NOMO-1 (cell line): ENCODE data around the gene VKORC1.
"Not testable (repeated sequence)": the region's sequence is repeated elsewhere in the genome, so short reads cannot be mapped to it uniquely, and the experiment has no call there.

Source experiments
- DNase-seq, 2 experiments: peaks; one replicate each; lab custom pipeline; 2025; ENCODE audit not compliant: unreplicated experiment in 2 of 2; lab: John Stamatoyannopoulos, UW

Gene VKORC1

DNA sequence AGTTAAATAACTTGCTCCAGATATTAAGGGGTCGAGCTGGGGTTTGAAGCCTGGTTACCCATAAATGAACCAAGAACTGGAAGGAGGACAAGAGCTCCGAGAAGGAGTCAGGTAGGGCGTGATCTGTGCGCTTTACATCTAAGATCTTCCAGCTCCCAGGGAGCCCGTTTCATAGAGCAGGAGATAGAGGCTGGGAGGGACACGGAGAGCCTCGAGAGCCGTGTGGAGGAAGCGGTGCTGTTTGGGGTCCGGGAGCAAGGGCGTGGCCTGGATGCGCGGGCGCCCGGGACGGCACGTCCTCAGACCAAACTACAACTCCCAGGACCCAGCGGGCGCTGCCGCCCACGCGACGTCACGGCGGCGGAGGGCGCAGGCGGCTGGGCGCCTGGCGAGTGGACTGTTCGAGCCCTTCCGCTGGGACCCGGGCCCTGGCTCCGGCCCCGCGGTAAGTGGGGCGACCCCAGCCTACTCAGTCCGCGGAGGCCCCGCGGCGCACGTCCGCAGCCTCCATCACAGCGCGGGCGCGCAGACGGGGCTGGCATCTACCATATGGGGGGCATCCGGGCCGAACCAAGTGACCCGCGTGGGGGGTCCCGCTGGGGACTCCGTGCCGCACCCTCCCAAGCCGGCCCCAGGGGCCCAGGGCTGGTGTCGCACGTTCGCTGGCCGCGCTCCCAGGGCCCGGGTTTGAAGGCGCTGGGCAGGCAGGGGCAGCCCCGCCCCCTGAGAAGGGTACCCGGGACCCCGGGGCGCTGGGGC, 13.6 kb upstream of the VKORC1 start, which contains the start of gene BCKDK:
TSS of gene BCKDK (plus strand) at position 352 of the 759 bp plus-strand sequence. CDS start 838 bp downstream, outside the sequence.
- DNase-seq, result peak; percentile 67 to 77

- no peak for DNase-seq
These were observed 12.9 kb upstream of the VKORC1 start for GRCh38 chr16:31107465-31107867.

DNA sequence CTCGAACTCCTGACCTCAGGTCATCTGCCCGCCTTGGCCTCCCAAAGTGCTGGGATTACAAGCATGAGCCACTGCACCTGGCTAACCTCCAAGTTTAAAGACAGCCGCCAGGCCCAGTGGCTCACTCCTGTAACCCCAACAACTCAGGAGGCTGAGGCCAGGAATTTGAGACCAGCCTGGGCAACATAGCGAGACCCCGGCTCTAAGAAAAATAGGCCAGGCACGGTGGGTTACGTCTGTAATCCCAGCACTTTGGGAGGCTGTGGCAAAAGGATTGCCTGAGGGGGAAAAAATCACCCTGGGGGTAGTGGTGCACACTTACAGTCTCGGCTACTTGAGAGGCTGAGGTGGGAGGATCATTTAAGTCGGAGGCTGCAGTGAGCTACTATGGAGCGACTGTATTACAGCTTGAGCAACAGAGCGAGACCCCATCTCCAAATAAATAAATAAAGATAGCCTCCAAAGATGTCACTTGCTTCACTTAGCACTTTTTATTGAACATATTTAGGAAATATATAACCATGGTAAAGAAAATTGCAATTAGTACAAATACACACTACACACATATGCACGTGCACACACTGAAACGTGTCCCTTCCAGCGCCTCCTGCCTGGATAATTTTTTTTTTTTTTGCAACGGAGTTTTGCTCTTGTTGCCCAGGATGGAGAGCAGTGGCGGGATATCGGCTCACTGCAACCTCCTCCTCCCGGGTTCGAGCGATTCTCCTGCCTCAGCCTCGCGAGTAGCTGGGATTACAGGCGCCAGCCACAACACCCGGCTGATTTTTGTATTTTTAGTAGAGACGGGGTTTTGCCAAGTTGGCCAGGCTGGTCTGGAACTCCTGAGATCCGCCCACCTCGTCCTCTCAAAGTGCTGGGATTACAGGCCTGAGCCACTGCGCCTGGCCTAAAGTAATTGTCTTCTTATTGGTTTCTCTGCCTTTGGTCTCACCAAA, 12.2 kb upstream of the VKORC1 start:
- no peak for DNase-seq

GRCh38 chr16:31105677-31106213, 11.1 kb upstream of the VKORC1 start:
- peak; percentile 70 to 75 for DNase-seq

DNA sequence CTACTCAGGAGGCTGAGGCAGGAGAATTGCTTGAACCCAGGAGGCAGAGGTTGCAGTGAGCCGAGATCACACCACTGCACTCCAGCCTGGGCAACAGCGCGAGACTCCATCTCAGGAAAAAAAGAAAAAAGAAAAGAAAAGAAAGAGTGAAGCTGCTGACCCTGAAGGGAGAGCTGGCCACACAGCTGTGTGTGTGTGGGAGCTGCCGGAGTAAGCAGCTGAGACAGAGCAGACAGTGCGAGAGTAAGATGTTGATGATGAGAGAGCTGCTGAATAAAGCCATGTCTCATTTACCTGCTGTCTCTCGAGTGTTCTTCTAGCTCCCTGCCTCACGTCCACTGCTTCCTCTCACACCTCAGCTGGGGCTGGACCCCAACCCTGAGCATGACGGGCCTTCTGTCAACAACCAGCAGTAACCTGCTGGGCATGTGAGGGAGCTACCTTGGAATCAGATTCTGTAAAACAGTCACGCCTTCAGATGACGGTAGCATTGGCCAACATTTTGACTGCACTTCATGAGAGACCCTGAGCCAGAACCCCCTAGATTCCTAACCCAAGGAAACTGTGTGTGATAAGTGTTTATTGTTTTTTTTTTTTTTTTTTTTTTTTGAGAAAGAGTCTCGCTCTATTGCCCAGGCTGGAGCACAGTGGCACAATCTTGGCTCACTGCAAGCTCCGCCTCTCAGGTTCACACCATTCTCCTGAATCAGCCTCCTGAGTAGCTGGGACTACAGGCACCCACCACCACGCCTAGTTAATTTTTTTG, 6.5 kb upstream of the VKORC1 start:
- DNase-seq, result not testable (repeated sequence)

DNA sequence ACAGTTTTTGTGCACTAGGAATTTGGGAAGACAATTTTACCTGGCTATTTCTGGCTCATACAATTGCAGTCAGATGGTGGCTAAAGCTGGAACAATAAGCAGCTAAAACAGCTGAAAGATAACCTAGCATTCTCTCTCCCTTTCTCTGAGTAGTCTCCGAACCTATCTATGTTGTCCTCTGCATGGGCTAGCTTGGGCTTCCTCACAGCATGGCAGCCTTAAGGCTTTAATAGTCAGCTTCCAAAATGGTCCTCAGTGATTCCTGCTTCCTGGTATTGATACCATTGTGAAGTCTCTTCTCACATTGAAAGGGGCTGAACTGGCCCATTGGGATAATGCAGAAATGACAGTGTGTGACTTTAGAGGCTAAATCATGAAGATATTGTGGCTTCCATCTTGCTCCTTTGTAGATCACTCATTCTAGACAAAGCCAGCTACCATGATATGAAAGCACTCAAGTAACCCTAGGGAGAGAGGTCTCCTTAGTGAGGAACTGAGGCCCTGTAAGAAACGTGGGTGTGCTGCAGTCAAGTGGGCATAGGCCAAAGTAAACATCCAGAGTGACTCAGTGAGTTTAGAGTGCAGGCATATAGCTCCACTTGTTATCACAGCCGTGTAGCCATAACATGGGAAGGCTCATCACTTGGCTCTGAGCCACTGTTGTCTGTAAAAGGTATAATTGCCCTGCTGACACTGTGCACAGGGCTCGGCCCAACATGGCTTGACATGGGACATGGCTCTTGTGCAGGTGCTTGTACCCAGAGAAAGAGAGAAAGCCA, 5.5 kb upstream of the VKORC1 start:
- DNase-seq, result no peak

DNA sequence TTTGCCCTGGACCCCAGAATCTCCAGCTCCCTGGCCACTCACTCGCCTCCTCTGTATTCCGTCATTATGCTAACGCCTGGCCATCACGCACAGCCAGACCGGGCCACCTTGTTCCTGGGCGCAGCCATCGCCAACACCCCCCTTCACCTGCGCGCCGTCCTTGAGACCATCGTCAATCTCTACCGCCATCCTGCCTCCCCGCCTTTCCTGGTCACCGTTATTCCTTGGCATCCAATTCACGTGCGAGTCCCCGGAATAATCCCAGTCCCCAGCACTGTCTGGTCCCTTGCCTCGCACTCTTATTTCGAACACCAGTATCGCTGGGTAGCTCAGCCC, 541 bp downstream of the VKORC1 start:
- no peak for DNase-seq

- no peak for DNase-seq
These were observed 1.4 kb downstream of the VKORC1 start for GRCh38 chr16:31093132-31093703.

GRCh38 chr16:31092330-31092729, 2.3 kb downstream of the VKORC1 start:
- DNase-seq, result no peak

DNA sequence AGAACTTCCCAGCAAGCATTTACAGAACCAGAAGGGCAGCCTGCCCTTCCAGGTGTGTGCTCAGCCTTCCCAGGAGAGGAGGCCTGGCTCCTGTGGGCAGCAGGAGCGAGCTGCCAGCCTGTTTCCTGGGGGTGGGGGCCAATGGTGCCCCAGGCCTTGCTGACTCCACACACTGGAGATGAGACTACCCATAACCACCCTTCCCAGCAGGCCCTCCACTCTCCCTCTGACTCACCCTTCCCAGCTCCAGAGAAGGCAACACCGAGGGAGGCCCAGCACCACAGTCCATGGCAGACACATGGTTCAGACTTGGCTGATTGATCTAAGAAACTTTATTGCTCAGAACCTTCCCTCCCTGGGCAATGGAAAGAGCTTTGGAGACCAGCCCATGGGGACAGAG, 4.1 kb downstream of the VKORC1 start:
- no peak for DNase-seq

DNA sequence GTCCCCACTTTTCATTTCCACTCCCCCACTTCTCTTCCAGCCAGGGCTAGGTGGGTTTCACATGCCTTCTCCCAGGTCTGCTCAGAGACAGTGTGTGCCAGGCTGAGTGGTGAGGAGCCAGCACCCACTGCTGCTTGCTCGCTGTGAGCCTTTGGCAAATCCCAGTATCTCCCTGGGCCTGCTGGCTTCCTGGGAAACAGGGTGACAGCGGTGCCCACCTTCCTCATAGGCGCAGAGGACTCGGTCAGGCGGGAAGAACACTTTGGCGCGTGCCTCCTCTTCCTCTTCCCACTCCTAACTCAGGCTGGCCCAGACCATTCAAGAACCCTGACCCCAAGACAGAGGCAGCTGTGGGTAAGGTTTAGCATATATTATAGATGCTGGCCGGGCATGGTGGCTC, 5.4 kb downstream of the VKORC1 start:
- DNase-seq, result no peak

DNA sequence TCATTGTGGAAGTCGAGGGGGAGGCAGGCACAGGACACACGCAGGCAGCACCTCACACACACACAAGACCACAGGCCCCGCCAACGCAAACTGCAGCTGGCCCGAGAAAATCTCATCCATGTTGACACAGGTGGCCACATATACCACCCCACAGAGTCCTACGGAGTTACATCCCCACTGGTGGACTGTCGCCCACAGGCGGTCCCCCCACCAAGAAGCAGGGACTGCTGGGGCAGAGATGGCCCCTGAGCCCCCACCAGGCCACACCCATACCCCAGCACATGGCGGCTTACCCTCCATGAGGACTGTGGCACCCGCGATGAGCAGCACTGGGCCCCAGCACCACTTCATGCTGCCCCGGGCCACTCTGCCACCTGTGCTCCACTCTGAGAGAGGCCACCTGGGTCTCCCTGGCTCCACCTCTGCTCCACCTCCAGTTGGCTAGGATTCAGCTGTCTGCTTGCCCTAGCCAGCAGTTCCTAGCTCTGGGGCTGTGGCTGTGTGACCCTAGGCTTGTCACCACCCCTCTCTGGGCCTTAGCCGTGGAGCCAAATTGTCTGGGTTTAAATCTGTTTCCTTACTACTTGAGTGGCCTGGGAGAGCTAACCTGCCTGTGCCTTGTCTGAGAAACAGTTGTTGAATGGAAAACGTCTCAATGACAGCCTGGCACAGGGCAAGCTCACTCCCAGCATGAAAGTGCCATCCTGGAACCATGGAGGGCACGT, 6.0 kb downstream of the VKORC1 start, which contains the start of gene PRSS53:
TSS of gene PRSS53 (minus strand) at position 485 of the 725 bp plus-strand sequence. CDS start at position 351, 134 bp downstream.
- no peak for DNase-seq

DNA sequence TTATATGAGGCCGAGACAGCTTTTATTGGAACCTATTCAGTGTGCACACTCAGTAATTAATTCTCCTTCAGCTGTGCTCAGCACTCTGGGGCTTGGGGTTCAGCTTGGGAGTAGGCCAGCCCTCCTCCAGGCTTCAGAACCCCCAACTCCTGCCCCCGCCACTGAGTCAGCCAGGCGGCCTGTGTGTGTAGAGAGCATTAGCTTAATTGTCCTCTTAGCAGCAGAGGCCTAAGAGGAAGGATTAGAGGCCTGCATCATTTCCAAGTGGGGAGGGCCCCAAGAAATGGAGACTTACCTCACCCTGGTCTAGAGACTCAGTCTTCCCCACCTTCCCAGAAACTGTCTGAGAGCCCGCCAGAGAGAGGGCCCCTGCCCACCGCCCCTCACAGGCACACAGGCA, 6.6 kb downstream of the VKORC1 start:
- no peak for DNase-seq

- no peak for DNase-seq
These were observed 7.1 kb downstream of the VKORC1 start for GRCh38 chr16:31087481-31087880.

DNA sequence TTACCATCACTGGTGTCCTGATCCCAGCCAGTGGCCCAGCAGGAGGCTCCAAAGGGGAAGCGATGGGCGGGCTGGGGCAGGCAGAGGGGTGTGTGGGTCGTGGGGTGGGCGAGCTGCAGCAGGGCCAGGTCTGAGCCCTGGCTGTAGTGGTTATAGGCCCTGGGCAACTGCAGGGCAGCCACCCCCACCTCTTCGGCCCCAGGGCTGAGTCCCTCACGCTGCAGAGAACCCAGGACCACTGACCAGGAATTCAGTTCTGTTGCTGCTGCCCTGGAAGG, 8.0 kb downstream of the VKORC1 start:
- DNase-seq, result no peak

- no peak for DNase-seq
These were observed 8.5 kb downstream of the VKORC1 start for GRCh38 chr16:31085873-31086628.

GRCh38 chr16:31085411-31085810, 9.2 kb downstream of the VKORC1 start:
- DNase-seq, result no peak

GRCh38 chr16:31084584-31085302, 9.9 kb downstream of the VKORC1 start:
- no peak for DNase-seq
